ENCODE measurements around the gene ARHGAP19. TPM values are rescaled to one million over a fixed set of nuclear protein-coding genes. Genes with fewer than 3 reads are reported as not detected.

ARHGAP19 gene
- total and polyA plus RNA-seq, 2 donors from 2014 or later, result 5.3 to 10.6 TPM

DNA sequence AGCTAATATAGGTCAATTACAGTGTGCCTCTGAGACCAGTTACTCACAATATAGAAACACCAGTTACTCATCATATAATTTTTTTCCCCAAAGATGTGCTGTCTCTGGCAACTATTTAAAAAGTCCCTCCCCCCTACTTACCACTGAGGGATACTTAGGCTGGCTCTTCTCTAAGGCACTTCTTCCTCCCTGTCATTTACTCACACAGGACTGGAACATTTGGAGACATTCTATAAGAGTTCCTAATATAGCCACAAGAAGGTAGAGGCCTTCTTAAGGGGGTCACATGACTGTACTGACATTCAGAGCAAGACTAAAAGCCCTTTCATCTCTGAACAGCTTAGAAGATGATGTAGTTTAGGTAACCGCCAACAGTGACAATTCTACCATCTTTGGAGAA lies 62.3 kb downstream of the ARHGAP19 start:
- DNase-seq (no peak), FAIRE-seq (no peak)
- H3K27me3 ChIP-seq (ENCODE audit: control insufficient read depth, insufficient read depth, low read length), result no peaks in the 10 kb centered on the region
- intact Hi-C loops (cut with DNase I), result no loop called here
- H3K4me1 ChIP-seq (ENCODE audit: control insufficient read depth in 2 of 3, insufficient read depth in 2 of 3, low read depth in 1 of 3, low read length in 3 of 3), result peaks cover 0 to 6% (median 5%) of the 10 kb centered on the region in 3 donors
- no peak overlapping the region for H3K9ac ChIP-seq (ENCODE audit: low read length in 3 of 3)
- no peak overlapping the region for H3K4me3 ChIP-seq (ENCODE audit: low read length in 3 of 3)
- no peak overlapping the region for H3K27ac ChIP-seq (ENCODE audit: low read depth in 2 of 2, low read length in 2 of 2)
- no peaks in the 10 kb centered on the region for H3K9me3 ChIP-seq (ENCODE audit: control insufficient read depth in 2 of 3, insufficient read depth in 1 of 3, low read length in 3 of 3)
- H3K36me3 ChIP-seq (ENCODE audit: control insufficient read depth in 2 of 3, insufficient read depth in 3 of 3, low read length in 3 of 3), result no peaks in the 10 kb centered on the region
- TF ChIP-seq, protein P1, sequence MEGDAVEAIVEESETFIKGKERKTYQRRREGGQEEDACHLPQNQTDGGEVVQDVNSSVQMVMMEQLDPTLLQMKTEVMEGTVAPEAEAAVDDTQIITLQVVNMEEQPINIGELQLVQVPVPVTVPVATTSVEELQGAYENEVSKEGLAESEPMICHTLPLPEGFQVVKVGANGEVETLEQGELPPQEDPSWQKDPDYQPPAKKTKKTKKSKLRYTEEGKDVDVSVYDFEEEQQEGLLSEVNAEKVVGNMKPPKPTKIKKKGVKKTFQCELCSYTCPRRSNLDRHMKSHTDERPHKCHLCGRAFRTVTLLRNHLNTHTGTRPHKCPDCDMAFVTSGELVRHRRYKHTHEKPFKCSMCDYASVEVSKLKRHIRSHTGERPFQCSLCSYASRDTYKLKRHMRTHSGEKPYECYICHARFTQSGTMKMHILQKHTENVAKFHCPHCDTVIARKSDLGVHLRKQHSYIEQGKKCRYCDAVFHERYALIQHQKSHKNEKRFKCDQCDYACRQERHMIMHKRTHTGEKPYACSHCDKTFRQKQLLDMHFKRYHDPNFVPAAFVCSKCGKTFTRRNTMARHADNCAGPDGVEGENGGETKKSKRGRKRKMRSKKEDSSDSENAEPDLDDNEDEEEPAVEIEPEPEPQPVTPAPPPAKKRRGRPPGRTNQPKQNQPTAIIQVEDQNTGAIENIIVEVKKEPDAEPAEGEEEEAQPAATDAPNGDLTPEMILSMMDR (IDR thresholded peaks at IDR 0.05; ENCODE audit: borderline replicate concordance, extremely low read depth, insufficient read depth), result no peak

DNA sequence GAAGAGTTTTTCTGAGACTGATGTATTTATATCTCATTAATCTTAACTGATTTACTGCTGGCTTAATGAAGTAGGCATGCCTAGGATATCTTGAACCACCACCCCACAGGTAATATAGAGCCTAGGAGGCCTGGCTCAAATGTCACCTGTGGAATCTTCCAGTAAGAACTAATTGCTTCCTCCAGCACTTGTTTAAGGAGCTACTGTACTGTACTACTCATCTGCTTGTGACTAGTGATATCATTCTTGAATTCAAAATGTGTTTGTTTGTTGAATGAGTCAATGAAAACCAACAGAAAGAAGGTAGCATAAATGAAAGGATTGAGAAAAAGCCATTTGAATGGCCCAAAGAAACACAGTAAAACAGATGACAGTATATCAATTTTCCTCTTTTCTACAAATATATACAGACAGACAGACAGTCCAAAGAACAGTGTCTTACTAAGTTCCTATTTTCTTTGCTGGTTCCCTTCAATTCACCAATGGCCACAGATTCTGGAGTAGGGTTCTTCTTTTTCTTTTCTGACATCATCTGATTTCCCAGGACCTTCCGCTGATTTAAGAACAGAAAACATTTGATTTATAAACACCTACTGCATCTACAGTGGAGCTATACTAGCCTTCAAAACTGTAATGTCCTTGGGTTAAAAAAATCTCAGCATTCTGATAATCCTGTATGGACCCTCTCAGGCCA lies 63.0 kb downstream of the ARHGAP19 start:
- TF ChIP-seq, protein P1 (IDR thresholded peaks at IDR 0.05; ENCODE audit: borderline replicate concordance, extremely low read depth, insufficient read depth), result no peak
- no peak for DNase-seq
- Histone ChIP-seq H3K27ac (ENCODE audit: low read depth in 2 of 2, low read length in 2 of 2) (no peak overlapping the region), H3K9me3 (ENCODE audit: control insufficient read depth in 2 of 3, insufficient read depth in 1 of 3, low read length in 3 of 3) (no peaks in the 10 kb centered on the region), H3K36me3 (ENCODE audit: control insufficient read depth in 2 of 3, insufficient read depth in 3 of 3, low read length in 3 of 3) (no peaks in the 10 kb centered on the region), H3K4me1 (ENCODE audit: control insufficient read depth in 2 of 3, insufficient read depth in 2 of 3, low read depth in 1 of 3, low read length in 3 of 3) (peaks cover 0 to 6% (median 5%) of the 10 kb centered on the region in 3 donors), H3K4me3 (ENCODE audit: low read length in 3 of 3) (no peak overlapping the region), H3K9ac (ENCODE audit: low read length in 3 of 3) (no peak overlapping the region), H3K27me3 (ENCODE audit: control insufficient read depth, insufficient read depth, low read length) (no peaks in the 10 kb centered on the region)
- intact Hi-C loops (cut with DNase I), result no loop called here
- FAIRE-seq, result no peak

DNA sequence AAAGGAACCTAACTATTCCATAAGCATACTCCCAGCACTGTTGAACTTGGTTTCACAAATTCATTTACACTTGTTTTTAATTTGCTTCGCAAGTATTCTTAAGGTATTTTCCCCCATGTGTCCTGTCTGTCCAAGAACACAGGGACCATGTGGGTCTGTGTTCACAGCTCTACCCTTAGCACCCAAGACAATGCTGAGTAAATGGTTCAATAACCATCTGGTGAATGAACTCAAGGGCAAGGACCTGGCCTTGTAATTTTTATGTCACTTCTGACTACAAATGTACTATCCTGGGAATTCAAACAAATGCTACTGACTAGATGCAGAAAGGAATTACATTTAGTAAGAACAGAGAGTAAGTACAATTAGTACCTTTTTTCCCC lies 63.7 kb downstream of the ARHGAP19 start:
- no peak for DNase-seq
- TF ChIP-seq, protein P1 (IDR thresholded peaks at IDR 0.05; ENCODE audit: borderline replicate concordance, extremely low read depth, insufficient read depth), result no peak
- Histone ChIP-seq H3K4me3 (ENCODE audit: low read length in 3 of 3) (no peak overlapping the region), H3K4me1 (ENCODE audit: control insufficient read depth in 2 of 3, insufficient read depth in 2 of 3, low read depth in 1 of 3, low read length in 3 of 3) (peaks cover 0 to 6% (median 5%) of the 10 kb centered on the region in 3 donors), H3K9me3 (ENCODE audit: control insufficient read depth in 2 of 3, insufficient read depth in 1 of 3, low read length in 3 of 3) (no peaks in the 10 kb centered on the region), H3K36me3 (ENCODE audit: control insufficient read depth in 2 of 3, insufficient read depth in 3 of 3, low read length in 3 of 3) (no peaks in the 10 kb centered on the region), H3K27ac (ENCODE audit: low read depth in 2 of 2, low read length in 2 of 2) (no peak overlapping the region), H3K9ac (ENCODE audit: low read length in 3 of 3) (no peak overlapping the region), H3K27me3 (ENCODE audit: control insufficient read depth, insufficient read depth, low read length) (no peaks in the 10 kb centered on the region)
- intact Hi-C loops (cut with DNase I), result no loop called here
- no peak for FAIRE-seq
